Thyroid gland (tissue), 4 donors: ENCODE measurements around the gene SYNM.

Source experiments
- POLR2A ChIP-seq, 2 donors: fragments of 450-650 bp; IDR thresholded peaks; one replicate each; pipeline ENCODE4 v1.6.1; 2017; ENCODE audit warnings: antibody characterized with exemption in 2 of 2, mild to moderate bottlenecking in 2 of 2, moderate library complexity in 1 of 2
- TF ChIP-seq, protein P1 (sequence below), 6 experiments: fragments of 200-600 bp in 3 of 6; fragments of 450-650 bp in 3 of 6; sonication (generic) in 3 of 6; IDR thresholded peaks; one replicate each; pipeline ENCODE4 v1.5.1; 2016 to 2019; ENCODE audit warnings: antibody characterized with exemption in 6 of 6, mild to moderate bottlenecking in 2 of 6, inconsistent platforms in 1 of 6, moderate library complexity in 1 of 6

DNA sequence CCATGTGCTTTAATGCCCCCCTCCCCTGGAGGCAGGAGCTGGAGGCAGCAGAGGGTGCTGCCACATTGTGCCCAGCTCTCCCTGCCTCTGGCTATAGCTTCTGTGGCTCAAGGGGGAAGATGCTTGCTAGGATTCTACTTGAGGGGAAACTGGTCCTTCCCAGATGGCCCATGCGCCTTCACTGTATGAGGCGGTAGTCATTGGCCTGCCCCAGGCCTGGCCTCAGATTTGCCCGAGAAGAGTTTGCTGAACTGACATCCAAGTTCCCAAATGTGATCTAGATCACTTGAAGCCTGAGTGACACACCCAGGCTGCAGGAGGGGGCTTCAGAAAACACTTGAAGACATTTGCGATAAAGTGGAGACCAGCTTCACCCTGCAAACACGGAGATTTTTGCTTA lies 4.1 kb downstream of the SYNM start:
- TF ChIP-seq, protein P1, sequence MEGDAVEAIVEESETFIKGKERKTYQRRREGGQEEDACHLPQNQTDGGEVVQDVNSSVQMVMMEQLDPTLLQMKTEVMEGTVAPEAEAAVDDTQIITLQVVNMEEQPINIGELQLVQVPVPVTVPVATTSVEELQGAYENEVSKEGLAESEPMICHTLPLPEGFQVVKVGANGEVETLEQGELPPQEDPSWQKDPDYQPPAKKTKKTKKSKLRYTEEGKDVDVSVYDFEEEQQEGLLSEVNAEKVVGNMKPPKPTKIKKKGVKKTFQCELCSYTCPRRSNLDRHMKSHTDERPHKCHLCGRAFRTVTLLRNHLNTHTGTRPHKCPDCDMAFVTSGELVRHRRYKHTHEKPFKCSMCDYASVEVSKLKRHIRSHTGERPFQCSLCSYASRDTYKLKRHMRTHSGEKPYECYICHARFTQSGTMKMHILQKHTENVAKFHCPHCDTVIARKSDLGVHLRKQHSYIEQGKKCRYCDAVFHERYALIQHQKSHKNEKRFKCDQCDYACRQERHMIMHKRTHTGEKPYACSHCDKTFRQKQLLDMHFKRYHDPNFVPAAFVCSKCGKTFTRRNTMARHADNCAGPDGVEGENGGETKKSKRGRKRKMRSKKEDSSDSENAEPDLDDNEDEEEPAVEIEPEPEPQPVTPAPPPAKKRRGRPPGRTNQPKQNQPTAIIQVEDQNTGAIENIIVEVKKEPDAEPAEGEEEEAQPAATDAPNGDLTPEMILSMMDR (IDR thresholded peaks at IDR 0.05) = no peak
- no peak for TF ChIP-seq POLR2A (IDR thresholded peaks at IDR 0.05)
